ENCODE measurements around the gene INPP5A.

INPP5A gene

GRCh38 chr10:132649651-132650360 lies 112.2 kb downstream of the INPP5A start:
- no peak for DNase-seq

GRCh38 chr10:132650611-132651250 lies 113.1 kb downstream of the INPP5A start:
- DNase-seq = no peak

GRCh38 chr10:132651511-132652029 lies 114.0 kb downstream of the INPP5A start:
- no peak for DNase-seq

GRCh38 chr10:132652446-132652845 lies 114.9 kb downstream of the INPP5A start:
- no peak for DNase-seq

- no peak for DNase-seq
Observed at GRCh38 chr10:132652936-132653590, 115.5 kb downstream of the INPP5A start.

- DNase-seq = no peak
Observed at GRCh38 chr10:132653721-132654120, 116.1 kb downstream of the INPP5A start.

GRCh38 chr10:132654121-132654571 lies 116.6 kb downstream of the INPP5A start:
- no peak for DNase-seq

GRCh38 chr10:132654708-132655661 lies 117.4 kb downstream of the INPP5A start:
- peak in 3 of 4 experiments; percentile 15 to 39 (median 33) for DNase-seq

- DNase-seq = no peak
Observed at GRCh38 chr10:132655735-132656134, 118.1 kb downstream of the INPP5A start.

GRCh38 chr10:132656283-132657126 lies 118.9 kb downstream of the INPP5A start:
- no peak for DNase-seq

GRCh38 chr10:132657127-132657706 lies 119.6 kb downstream of the INPP5A start:
- no peak for DNase-seq

GRCh38 chr10:132657748-132658147 lies 120.2 kb downstream of the INPP5A start:
- DNase-seq = no peak

GRCh38 chr10:132658546-132659205 lies 121.1 kb downstream of the INPP5A start:
- no peak for DNase-seq

GRCh38 chr10:132659206-132660091 lies 121.9 kb downstream of the INPP5A start:
- DNase-seq = no peak

- no peak for DNase-seq
Observed at GRCh38 chr10:132660385-132660784, 122.8 kb downstream of the INPP5A start.

GRCh38 chr10:132662186-132662920 lies 124.8 kb downstream of the INPP5A start:
- no peak for DNase-seq

GRCh38 chr10:132663666-132664365 lies 126.2 kb downstream of the INPP5A start:
- DNase-seq = no peak

GRCh38 chr10:132664407-132664806 lies 126.8 kb downstream of the INPP5A start:
- no peak for DNase-seq

Measured in activated CD4-positive, CD25-positive, alpha-beta regulatory T cell (primary cell).